ENCODE data around the gene SERPINA12. TPM values are rescaled to one million over a fixed set of nuclear protein-coding genes. Genes with fewer than 3 reads are reported as not detected.

The SERPINA12 gene
- total RNA-seq, 1 experiment from 2014 or later = not detected

- TF ChIP-seq ARID4B (CRISPR knock-in tag; IDR thresholded peaks at IDR 0.05; ENCODE audit: borderline replicate concordance) = no peak
- TF ChIP-seq NFATC4 (CRISPR knock-in tag; IDR thresholded peaks at IDR 0.05) = no peak
- TF ChIP-seq JAZF1 (CRISPR knock-in tag; IDR thresholded peaks at IDR 0.05) = no peak
- TF ChIP-seq ZMAT4 (CRISPR knock-in tag; IDR thresholded peaks at IDR 0.05) = no peak
- no peak for TF ChIP-seq ZNF671 (CRISPR knock-in tag; IDR thresholded peaks at IDR 0.05)
- no peak for TF ChIP-seq SOX15 (CRISPR knock-in tag; IDR thresholded peaks at IDR 0.05)
Measured at GRCh38 chr14:94439453-94440057, 69.7 kb downstream of the SERPINA12 start (continued).

Other genes starting within 250 kb of the SERPINA12 start
- gene SERPINA10, start 216.2 kb downstream of the SERPINA12 start, total RNA-seq (2021) = 0.04 TPM in 1 of 3 replicates, not detected in the others
- 0.15 TPM in 1 of 3 replicates, not detected in the others for gene SERPINA6, start 186.1 kb downstream of the SERPINA12 start, total RNA-seq (2021)
- gene SERPINA2, start 142.8 kb downstream of the SERPINA12 start, total RNA-seq (2021) = not detected in 3 replicates
- 5.1 to 7.2 TPM (median 6.8 TPM) in 3 replicates for gene SERPINA1, start 120.9 kb downstream of the SERPINA12 start, total RNA-seq (2021)
- 0.34 to 0.53 TPM (median 0.46 TPM) in 3 replicates for gene SERPINA11, start 56.7 kb downstream of the SERPINA12 start, total RNA-seq (2021)
- not detected in 3 replicates for gene SERPINA9, start 33.3 kb downstream of the SERPINA12 start, total RNA-seq (2021)
- 0.14 to 0.25 TPM in 2 of 3 replicates, not detected in the other for gene SERPINA4, start 52.0 kb upstream of the SERPINA12 start, total RNA-seq (2021)
- 1.5 to 3.2 TPM (median 2.2 TPM) in 3 replicates for gene SERPINA5, start 72.0 kb upstream of the SERPINA12 start, total RNA-seq (2021)
- 2.7 to 3.5 TPM (median 3.0 TPM) in 3 replicates for gene SERPINA3, start 102.9 kb upstream of the SERPINA12 start, total RNA-seq (2021)